H9 (cell line): ENCODE measurements around the gene TMEM209. TPM values are rescaled to one million over a fixed set of nuclear protein-coding genes. Genes with fewer than 3 reads are reported as not detected.

Source experiments
- DNase-seq: peaks from one replicate; pipeline ENCODE4 v3.0.0-alpha.2; 2017
- H2AFZ ChIP-seq: one replicate; pipeline ENCODE4 v1.6.1; 2013; ENCODE audit warnings: mild to moderate bottlenecking, low read length, control low read depth, moderate library complexity
- H2AK5ac ChIP-seq: 2 replicates; pipeline ENCODE4 v1.6.1; 2013; ENCODE audit warnings: low read length, control low read depth, mixed read lengths; ENCODE audit not compliant: insufficient read length
- H2BK120ac ChIP-seq: one replicate; pipeline ENCODE4 v1.6.1; 2013; ENCODE audit warnings: low read depth, mild to moderate bottlenecking, low read length, control low read depth, inconsistent platforms; ENCODE audit not compliant: poor library complexity, severe bottlenecking
- H2BK12ac ChIP-seq: 2 replicates; pipeline ENCODE4 v1.6.1; 2013; ENCODE audit warnings: low read length, control low read depth, mixed read lengths, low read depth; ENCODE audit not compliant: insufficient read length
- H2BK15ac ChIP-seq: 2 replicates; pipeline ENCODE4 v1.6.1; 2013; ENCODE audit warnings: low read depth, low read length, control low read depth
- H2BK20ac ChIP-seq: one replicate; pipeline ENCODE4 v1.6.1; 2013; ENCODE audit warnings: low read depth, mild to moderate bottlenecking, low read length, control low read depth, inconsistent platforms; ENCODE audit not compliant: poor library complexity, severe bottlenecking
- H2BK5ac ChIP-seq: 2 replicates; pipeline ENCODE4 v1.6.1; 2013; ENCODE audit warnings: low read length, control low read depth, mixed read lengths; ENCODE audit not compliant: insufficient read length
- H3K14ac ChIP-seq: 2 replicates; pipeline ENCODE4 v1.6.1; 2013; ENCODE audit warnings: low read length, control low read depth; ENCODE audit not compliant: insufficient read depth
- H3K18ac ChIP-seq: 2 replicates; pipeline ENCODE4 v1.6.1; 2013; ENCODE audit warnings: low read depth, mild to moderate bottlenecking, mixed read lengths, low read length, control low read depth; ENCODE audit not compliant: insufficient read length
- H3K23ac ChIP-seq: 2 replicates; pipeline ENCODE4 v1.6.1; 2013; ENCODE audit warnings: low read length, control low read depth, mixed read lengths, low read depth; ENCODE audit not compliant: insufficient read length
- H3K23me2 ChIP-seq: 2 replicates; pipeline ENCODE4 v1.6.1; 2013; ENCODE audit warnings: low read depth, mild to moderate bottlenecking, mixed read lengths, low read length, control low read depth; ENCODE audit not compliant: insufficient read length, poor library complexity, severe bottlenecking
- H3K27ac ChIP-seq: 2 replicates; pipeline ENCODE4 v1.5.1; 2013; ENCODE audit warnings: low read length, control low read depth, mixed read lengths, low read depth; ENCODE audit not compliant: insufficient read length
- H3K27me3 ChIP-seq: 2 replicates; pipeline ENCODE4 v1.6.1; 2013; ENCODE audit warnings: low read length, control low read depth, inconsistent platforms; ENCODE audit not compliant: insufficient read depth
- H3K4ac ChIP-seq: 2 replicates; pipeline ENCODE4 v1.6.1; 2013; ENCODE audit warnings: low read depth, mild to moderate bottlenecking, control low read depth, inconsistent platforms, low read length, moderate library complexity
- H3K4me1 ChIP-seq: 2 replicates; pipeline ENCODE4 v1.6.1; 2013; ENCODE audit warnings: low read length, control low read depth, inconsistent platforms; ENCODE audit not compliant: insufficient read depth
- H3K4me2 ChIP-seq: 2 replicates; pipeline ENCODE4 v1.6.1; 2013; ENCODE audit warnings: low read length, control low read depth, mixed read lengths; ENCODE audit not compliant: insufficient read length, insufficient read depth
- H3K56ac ChIP-seq: 2 replicates; pipeline ENCODE4 v1.6.1; 2013; ENCODE audit warnings: low read depth, mild to moderate bottlenecking, mixed read lengths, low read length, control low read depth; ENCODE audit not compliant: insufficient read length
- H3K79me1 ChIP-seq: 2 replicates; pipeline ENCODE4 v1.6.1; 2013; ENCODE audit warnings: low read depth, mild to moderate bottlenecking, moderate library complexity, low read length, control low read depth, inconsistent platforms; ENCODE audit not compliant: insufficient read depth, poor library complexity, severe bottlenecking
- H3K79me2 ChIP-seq: 2 replicates; pipeline ENCODE4 v1.6.1; 2013; ENCODE audit warnings: low read length, control low read depth, inconsistent platforms; ENCODE audit not compliant: insufficient read depth
- H3K9ac ChIP-seq: 2 replicates; pipeline ENCODE4 v1.6.1; 2013; ENCODE audit warnings: low read length, control low read depth, mixed read lengths; ENCODE audit not compliant: insufficient read length; ENCODE audit errors: extremely low read depth
- H3K9me3 ChIP-seq: one replicate; pipeline ENCODE4 v1.6.1; 2013; ENCODE audit warnings: low read depth, low read length, inconsistent platforms; ENCODE audit not compliant: control insufficient read depth
- H3T11ph ChIP-seq: one replicate; pipeline ENCODE4 v1.6.1; 2013; ENCODE audit warnings: mild to moderate bottlenecking, low read length, control low read depth, inconsistent platforms
- H4K20me1 ChIP-seq: one replicate; pipeline ENCODE4 v1.6.1; 2013; ENCODE audit not compliant: control insufficient read depth, insufficient read length, insufficient read depth
- H4K5ac ChIP-seq: 2 replicates; pipeline ENCODE4 v1.6.1; 2013; ENCODE audit warnings: low read depth, mild to moderate bottlenecking, mixed read lengths, low read length, control low read depth; ENCODE audit not compliant: insufficient read length
- H4K8ac ChIP-seq: replicated peaks from 2 replicates; pipeline ENCODE4 v1.6.1; 2013; ENCODE audit warnings: low read length, control low read depth, mixed read lengths, low read depth; ENCODE audit not compliant: insufficient read length
- H4K91ac ChIP-seq: 2 replicates; pipeline ENCODE4 v1.6.1; 2013; ENCODE audit warnings: low read depth, mild to moderate bottlenecking, moderate library complexity, mixed read lengths, low read length, control low read depth; ENCODE audit not compliant: insufficient read length
- H3K27ac Mint-ChIP-seq, 3 experiments: 2 replicates in 2 of 3; 3 replicates in 1 of 3; pipeline ENCODE4 v1.8.0; 2020 to 2021; ENCODE audit warnings: mixed read lengths in 3 of 3, mild to moderate bottlenecking in 1 of 3, moderate library complexity in 1 of 3
- H3K27me3 Mint-ChIP-seq: 2 replicates; pipeline ENCODE4 v1.8.0; 2021; ENCODE audit warnings: low read depth, mild to moderate bottlenecking, moderate library complexity, mixed read lengths
- H3K36me3 Mint-ChIP-seq, 3 experiments: 2 replicates in 2 of 3; 3 replicates in 1 of 3; pipeline ENCODE4 v1.8.0; 2020 to 2021; ENCODE audit warnings: low read depth in 3 of 3, mixed read lengths in 3 of 3; ENCODE audit not compliant: insufficient read depth in 1 of 3
- H3K4me1 Mint-ChIP-seq, 2 experiments: 2 replicates each; pipeline ENCODE4 v1.8.0; 2020; ENCODE audit warnings: mixed read lengths in 2 of 2
- H3K4me3 Mint-ChIP-seq, 2 experiments: 2 replicates in 1 of 2; 3 replicates in 1 of 2; pipeline ENCODE4 v1.8.0; 2020 to 2021; ENCODE audit warnings: mild to moderate bottlenecking in 2 of 2, mixed read lengths in 2 of 2, moderate library complexity in 1 of 2
- H3K9me3 Mint-ChIP-seq, 2 experiments: 2 replicates in 1 of 2; 3 replicates in 1 of 2; pipeline ENCODE4 v1.8.0; 2020; ENCODE audit warnings: mild to moderate bottlenecking in 2 of 2, mixed read lengths in 2 of 2, moderate library complexity in 1 of 2
- CTCF ChIP-seq: fragments of 200-600 bp; sonication (generic); conservative IDR thresholded peaks from 3 replicates; pipeline ENCODE4 v1.8.0; 2021; ENCODE audit warnings: antibody characterized with exemption, mild to moderate bottlenecking
- total RNA-seq: library from RNA; stranded (reverse); gene quantifications from 2 replicates; pipeline ENCODE4 v1.2.1, GENCODE V29; 2021

TMEM209 gene
- total RNA-seq, 1 experiment from 2014 or later: 30.8 TPM

GRCh38 chr7:130207642-130208041 lies 2.4 kb upstream of the TMEM209 start, which contains the start of gene SSMEM1:
TSS of gene SSMEM1 (plus strand) at chr7:130207860. CDS start at chr7:130207911, 51 bp downstream.
- no peak for TF ChIP-seq CTCF
- H3K4me1 Mint-ChIP-seq: peaks cover 3 to 7% of the 10 kb centered on the region in 2 experiments; a peak in 2 of 4 replicates
- no peak within 1 kb of the TSS for H3K14ac ChIP-seq
- no peaks in the 10 kb centered on the region; the same call in 1 of the 2 replicates for H3K4me1 ChIP-seq
- H3K23ac ChIP-seq: no peak within 1 kb of the TSS
- H3K9me3 Mint-ChIP-seq: peaks cover 0 to 2% of the 10 kb centered on the region in 2 experiments; a peak in 1 of 5 replicates
- H3K9ac ChIP-seq: no peak within 1 kb of the TSS
- H2BK20ac ChIP-seq: no peak within 1 kb of the TSS
- no peak within 1 kb of the TSS for H2BK12ac ChIP-seq
- H3K4me3 Mint-ChIP-seq: no peak within 1 kb of the TSS
- H2BK5ac ChIP-seq: no peak within 1 kb of the TSS
- H2AK5ac ChIP-seq: no peak within 1 kb of the TSS
- no peak within 1 kb of the TSS for H3K4ac ChIP-seq
- no peak within 1 kb of the TSS for H3K4me2 ChIP-seq
- H3K18ac ChIP-seq: no peak within 1 kb of the TSS
- no peaks in the 10 kb centered on the region for H4K20me1 ChIP-seq
- peaks cover 6 to 11% (median 10%) of the 10 kb centered on the region in 3 experiments; a peak in 6 of 7 replicates for H3K36me3 Mint-ChIP-seq
- H2AFZ ChIP-seq: no peak within 1 kb of the TSS
- no peak within 1 kb of the TSS for H3K56ac ChIP-seq
- no peak within 1 kb of the TSS for H3K27ac Mint-ChIP-seq
- no peak for DNase-seq
- no peaks in the 10 kb centered on the region for H3K9me3 ChIP-seq
- H2BK15ac ChIP-seq: no peak within 1 kb of the TSS
- no peaks in the 10 kb centered on the region for H3K79me1 ChIP-seq
- no peak within 1 kb of the TSS for H3T11ph ChIP-seq
- H4K5ac ChIP-seq: no peak within 1 kb of the TSS
- no peak within 1 kb of the TSS for H2BK120ac ChIP-seq
- H3K27me3 ChIP-seq: no peaks in the 10 kb centered on the region
- H3K27me3 Mint-ChIP-seq: peaks cover 2% of the 10 kb centered on the region; the same call in 1 of the 2 replicates
- H3K79me2 ChIP-seq: no peaks in the 10 kb centered on the region
- peaks cover 3% of the 10 kb centered on the region for H3K23me2 ChIP-seq
- no peak within 1 kb of the TSS for H4K91ac ChIP-seq
- H3K27ac ChIP-seq: no peak within 1 kb of the TSS
- no peak within 1 kb of the TSS for H4K8ac ChIP-seq
